NCI-H2081 (cell line): ENCODE results near the gene NR0B1.

Experiments
- DNase-seq, 2 experiments: peaks; one replicate each; lab custom pipeline; 2025; lab: John Stamatoyannopoulos, UW

NR0B1 gene

GRCh38 chrX:30270639-30271038, 38.6 kb downstream of the NR0B1 start:
- no peak for DNase-seq

DNA sequence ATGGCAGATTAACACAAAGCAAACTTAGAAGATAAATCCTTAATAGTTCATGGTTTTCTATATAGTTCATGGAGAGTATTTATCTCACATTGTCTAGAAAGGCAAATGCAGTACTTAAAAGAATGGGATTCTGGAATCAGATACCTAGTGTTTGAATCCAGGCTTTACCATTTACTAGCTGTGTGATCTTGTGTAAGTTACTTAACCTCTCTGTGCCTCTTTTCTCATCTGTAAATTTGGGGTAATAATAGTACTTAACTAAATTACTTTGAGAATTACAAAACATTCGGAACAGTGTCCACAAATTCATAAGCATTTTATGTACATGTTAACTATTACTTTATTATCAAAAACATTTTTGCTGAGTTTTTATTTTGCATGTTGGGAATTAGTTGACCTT, 46.4 kb downstream of the NR0B1 start:
- no peak for DNase-seq

DNA sequence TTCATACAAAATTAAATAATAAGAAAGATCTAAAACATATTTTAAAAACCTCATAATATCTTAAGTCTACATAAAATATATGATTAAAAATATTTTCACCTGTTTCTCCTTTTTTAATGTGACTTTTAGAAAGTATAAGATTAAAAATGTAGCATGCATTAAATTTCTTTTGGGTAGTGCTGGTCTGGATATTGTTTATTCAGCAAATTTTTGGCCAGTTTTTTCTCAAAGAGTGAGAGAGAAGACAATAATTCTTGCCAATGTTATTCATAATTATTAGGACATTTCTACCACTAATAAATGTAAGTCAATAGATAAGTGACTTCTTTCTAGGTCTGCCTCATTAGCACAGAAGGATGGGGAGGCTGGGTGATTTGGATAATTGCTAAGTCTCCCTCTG, 48.2 kb downstream of the NR0B1 start:
- no peak for DNase-seq

GRCh38 chrX:30259927-30260326, 49.3 kb downstream of the NR0B1 start:
- no peak for DNase-seq
